AG08395 (cell line): ENCODE data around the gene TMEM213.

Source experiments
- DNase-seq: peaks from one replicate; pipeline ENCODE4 v3.0.0; 2012; ENCODE audit warnings: mixed read lengths, low spot score

TMEM213 gene

GRCh38 chr7:138842111-138842510 lies 44.3 kb downstream of the TMEM213 start:
- DNase-seq: peak; percentile 72

GRCh38 chr7:138843632-138844580 lies 46.1 kb downstream of the TMEM213 start:
- no peak for DNase-seq

- DNase-seq: no peak
Measured at GRCh38 chr7:138845711-138846110, 47.9 kb downstream of the TMEM213 start.

- DNase-seq: no peak
Measured at GRCh38 chr7:138848056-138848980, 50.5 kb downstream of the TMEM213 start.

GRCh38 chr7:138849701-138850100 lies 51.9 kb downstream of the TMEM213 start:
- no peak for DNase-seq

- no peak for DNase-seq
Measured at GRCh38 chr7:138852469-138852868, 54.7 kb downstream of the TMEM213 start.

GRCh38 chr7:138853448-138853847 lies 55.7 kb downstream of the TMEM213 start:
- DNase-seq: no peak

GRCh38 chr7:138854115-138854645 lies 56.4 kb downstream of the TMEM213 start:
- no peak for DNase-seq

- no peak for DNase-seq
Measured at GRCh38 chr7:138857728-138858127, 59.9 kb downstream of the TMEM213 start.

- DNase-seq: no peak
Measured at GRCh38 chr7:138861051-138861450, 63.3 kb downstream of the TMEM213 start.

- DNase-seq: no peak
Measured at GRCh38 chr7:138863931-138864330, 66.1 kb downstream of the TMEM213 start.

- DNase-seq: peak; percentile 58
Measured at GRCh38 chr7:138864667-138865066, 66.9 kb downstream of the TMEM213 start.

- DNase-seq: no peak
Measured at GRCh38 chr7:138865843-138866242, 68.0 kb downstream of the TMEM213 start.

GRCh38 chr7:138866353-138866752 lies 68.6 kb downstream of the TMEM213 start:
- no peak for DNase-seq

GRCh38 chr7:138867744-138868143 lies 70.0 kb downstream of the TMEM213 start:
- DNase-seq: no peak

GRCh38 chr7:138868711-138869110 lies 70.9 kb downstream of the TMEM213 start:
- no peak for DNase-seq

GRCh38 chr7:138869353-138869752 lies 71.6 kb downstream of the TMEM213 start:
- no peak for DNase-seq

GRCh38 chr7:138871065-138871813 lies 73.4 kb downstream of the TMEM213 start:
- DNase-seq: no peak

- no peak for DNase-seq
Measured at GRCh38 chr7:138871814-138872090, 74.0 kb downstream of the TMEM213 start.

- no peak for DNase-seq
Measured at GRCh38 chr7:138872576-138872975, 74.8 kb downstream of the TMEM213 start.

- no peak for DNase-seq
Measured at GRCh38 chr7:138873220-138873892, 75.6 kb downstream of the TMEM213 start.
